Activated T-helper 2 cell treated with anti-CD3 and anti-CD28 coated beads, Interferon-gamma antibody, Interleukin-2, Interleukin-4, amounts not matched to agents 10 μg/mL and 5 μg/mL and 100 μg/mL, durations not matched to agents 14 hours and 24 hours and 36 hours (primary cell): ENCODE results near the gene CCDC77. TPM values are rescaled to one million over a fixed set of nuclear protein-coding genes. Genes with fewer than 3 reads are reported as not detected.

Experiments used
- DNase-seq: peaks from one replicate; pipeline ENCODE4 v3.0.0; 2021; ENCODE audit warnings: low spot score
- H3K27ac Mint-ChIP-seq: one replicate; pipeline ENCODE4 v1.8.0; 2021; ENCODE audit warnings: mixed read lengths
- H3K27me3 Mint-ChIP-seq: one replicate; pipeline ENCODE4 v1.8.0; 2021; ENCODE audit warnings: low read depth, mixed read lengths
- H3K36me3 Mint-ChIP-seq: one replicate; pipeline ENCODE4 v1.8.0; 2021; ENCODE audit warnings: low read depth, mixed read lengths
- H3K4me1 Mint-ChIP-seq: one replicate; pipeline ENCODE4 v1.8.0; 2021; ENCODE audit warnings: low read depth, mixed read lengths
- H3K4me3 Mint-ChIP-seq: one replicate; pipeline ENCODE4 v1.8.0; 2021; ENCODE audit warnings: low read depth, mild to moderate bottlenecking, moderate library complexity, mixed read lengths
- H3K9me3 Mint-ChIP-seq: one replicate; pipeline ENCODE4 v1.8.0; 2021; ENCODE audit warnings: mixed read lengths
- intact Hi-C: fragments of 100-400 bp; cut with micrococcal nuclease; formaldehyde crosslinking; loops from one replicate; pipeline ENCODE4 v1.15.1; 2023
- total RNA-seq: library from RNA; stranded (reverse); gene quantifications from 2 replicates; pipeline ENCODE4 v1.2.3, GENCODE V29; 2022

CCDC77 gene
- total RNA-seq, 1 donor from 2014 or later = 14.4 TPM

GRCh38 chr12:473198-473597, 71.8 kb downstream of the CCDC77 start:
- intact Hi-C loops = no loop called here
- H3K36me3 Mint-ChIP-seq = no peaks in the 10 kb centered on the region
- H3K9me3 Mint-ChIP-seq = no peaks in the 10 kb centered on the region
- H3K4me3 Mint-ChIP-seq = no peak overlapping the region
- DNase-seq = no peak
- peaks cover 29% of the 10 kb centered on the region for H3K27me3 Mint-ChIP-seq
- H3K4me1 Mint-ChIP-seq = no peaks in the 10 kb centered on the region
- H3K27ac Mint-ChIP-seq = no peak overlapping the region

- no peaks in the 10 kb centered on the region for H3K36me3 Mint-ChIP-seq
- H3K9me3 Mint-ChIP-seq = no peaks in the 10 kb centered on the region
- H3K27ac Mint-ChIP-seq = no peak overlapping the region
- H3K4me1 Mint-ChIP-seq = no peaks in the 10 kb centered on the region
- intact Hi-C loops = no loop called here
- no peak overlapping the region for H3K4me3 Mint-ChIP-seq
- DNase-seq = no peak
- H3K27me3 Mint-ChIP-seq = peaks cover 26% of the 10 kb centered on the region
These were observed 72.6 kb downstream of the CCDC77 start for GRCh38 chr12:473863-474577.

DNA sequence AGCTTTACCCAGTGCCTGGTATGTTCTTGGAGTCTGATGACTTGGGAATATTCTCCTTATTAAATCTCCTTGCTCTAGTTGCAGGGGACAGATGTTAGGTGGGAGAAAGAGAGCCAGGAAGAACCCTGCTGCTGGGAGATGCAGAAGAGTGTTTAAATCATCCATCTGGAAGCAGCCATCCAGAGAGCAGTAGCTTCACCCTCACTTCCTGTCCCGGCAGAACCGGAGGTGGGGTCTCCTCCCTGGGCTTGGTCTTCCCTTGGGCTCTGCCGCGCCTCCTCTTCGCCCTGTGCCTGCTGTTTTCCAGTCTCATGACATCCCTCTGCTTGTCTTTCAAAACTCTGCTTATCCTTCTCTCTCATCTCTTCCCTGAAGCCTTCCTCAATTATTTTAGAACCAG, 73.8 kb downstream of the CCDC77 start:
- intact Hi-C loops = no loop called here
- no peaks in the 10 kb centered on the region for H3K4me1 Mint-ChIP-seq
- H3K27ac Mint-ChIP-seq = no peak overlapping the region
- no peaks in the 10 kb centered on the region for H3K36me3 Mint-ChIP-seq
- H3K4me3 Mint-ChIP-seq = no peak overlapping the region
- H3K27me3 Mint-ChIP-seq = peaks cover 26% of the 10 kb centered on the region
- no peaks in the 10 kb centered on the region for H3K9me3 Mint-ChIP-seq
- DNase-seq = no peak

DNA sequence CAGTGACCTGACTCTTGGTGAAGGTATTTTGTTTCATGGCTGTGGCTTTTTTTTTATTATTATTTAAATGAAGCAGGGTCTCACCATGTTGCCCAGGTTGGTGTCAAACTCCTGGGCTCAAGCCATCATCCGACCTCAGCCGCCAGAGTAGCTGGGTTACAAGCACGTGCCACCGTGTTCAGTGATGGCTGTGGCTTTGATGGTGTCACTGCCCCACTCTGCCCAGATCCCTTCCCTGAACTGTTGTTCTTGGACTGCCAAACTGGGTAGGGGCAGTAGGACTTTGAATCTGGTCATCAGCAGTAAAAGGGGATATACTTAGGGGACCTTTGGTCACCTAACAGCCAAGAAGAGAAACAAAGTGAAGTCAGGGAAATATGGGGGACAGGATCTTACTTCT, 77.7 kb downstream of the CCDC77 start:
- intact Hi-C loops = no loop called here
- Mint-ChIP-seq H3K27me3 (peaks cover 30% of the 10 kb centered on the region), H3K27ac (no peak overlapping the region), H3K4me3 (no peak overlapping the region), H3K36me3 (no peaks in the 10 kb centered on the region), H3K4me1 (no peaks in the 10 kb centered on the region), H3K9me3 (no peaks in the 10 kb centered on the region)
- no peak for DNase-seq

GRCh38 chr12:480831-481816, 79.7 kb downstream of the CCDC77 start:
- Mint-ChIP-seq H3K4me1 (no peaks in the 10 kb centered on the region), H3K27me3 (peaks cover 28% of the 10 kb centered on the region), H3K4me3 (no peak overlapping the region), H3K27ac (no peak overlapping the region), H3K9me3 (no peaks in the 10 kb centered on the region), H3K36me3 (no peaks in the 10 kb centered on the region)
- intact Hi-C loops = no loop called here
- no peak for DNase-seq

DNA sequence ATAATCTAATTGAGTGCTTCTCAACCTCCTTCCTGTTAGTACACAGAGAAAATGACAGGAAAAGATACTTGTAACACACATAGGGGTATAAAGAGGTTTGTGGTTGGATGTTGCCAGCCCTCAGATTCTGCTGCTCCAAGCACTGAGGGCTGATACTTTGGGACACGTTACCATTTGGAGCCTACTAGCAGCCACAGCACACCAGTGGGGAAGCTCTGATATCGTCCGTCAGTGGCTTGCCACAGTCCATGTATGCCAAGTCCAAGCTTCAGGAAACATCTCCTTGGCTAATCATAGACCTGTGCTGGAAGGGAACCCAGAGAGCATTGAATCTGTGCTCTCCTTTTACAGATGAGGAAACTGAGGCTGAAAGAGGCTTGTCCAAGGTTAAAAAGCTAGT, 80.6 kb downstream of the CCDC77 start:
- DNase-seq = no peak
- peaks cover 26% of the 10 kb centered on the region for H3K27me3 Mint-ChIP-seq
- no peaks in the 10 kb centered on the region for H3K9me3 Mint-ChIP-seq
- H3K4me3 Mint-ChIP-seq = no peak overlapping the region
- H3K27ac Mint-ChIP-seq = no peak overlapping the region
- H3K36me3 Mint-ChIP-seq = no peaks in the 10 kb centered on the region
- no peaks in the 10 kb centered on the region for H3K4me1 Mint-ChIP-seq
- intact Hi-C loops = no loop called here

GRCh38 chr12:484096-484495, 82.7 kb downstream of the CCDC77 start:
- DNase-seq = no peak
- peaks cover 3% of the 10 kb centered on the region for H3K4me1 Mint-ChIP-seq
- H3K36me3 Mint-ChIP-seq = no peaks in the 10 kb centered on the region
- intact Hi-C loops = no loop called here
- H3K27me3 Mint-ChIP-seq = peaks cover 24% of the 10 kb centered on the region
- no peak overlapping the region for H3K27ac Mint-ChIP-seq
- H3K4me3 Mint-ChIP-seq = no peak overlapping the region
- H3K9me3 Mint-ChIP-seq = no peaks in the 10 kb centered on the region

DNA sequence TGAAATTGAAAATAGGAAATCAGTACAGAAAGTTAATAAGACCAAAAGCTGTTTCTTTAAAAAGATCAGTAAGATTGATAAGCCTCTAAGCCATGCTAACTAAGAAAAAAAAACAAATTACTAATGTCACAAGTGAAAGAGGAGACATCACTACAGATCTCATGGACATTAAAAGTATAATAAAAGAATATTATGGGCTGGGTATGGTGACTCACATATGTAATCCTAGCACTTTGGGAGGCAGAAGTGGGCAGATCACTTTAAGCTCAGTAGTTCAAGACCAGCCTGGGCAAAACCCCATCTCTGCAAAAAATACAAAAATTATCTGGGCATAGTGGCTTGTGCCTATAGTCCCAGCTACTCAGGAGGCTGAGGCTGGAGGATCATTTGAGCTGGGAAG, 88.8 kb downstream of the CCDC77 start:
- H3K27ac Mint-ChIP-seq = no peak overlapping the region
- peaks cover 10% of the 10 kb centered on the region for H3K9me3 Mint-ChIP-seq
- no peak for DNase-seq
- H3K4me3 Mint-ChIP-seq = no peak overlapping the region
- H3K27me3 Mint-ChIP-seq = peaks cover 8% of the 10 kb centered on the region
- H3K4me1 Mint-ChIP-seq = peaks cover 3% of the 10 kb centered on the region
- no peaks in the 10 kb centered on the region for H3K36me3 Mint-ChIP-seq
- intact Hi-C loops = no loop called here

Other genes starting within 250 kb of the CCDC77 start
- 0.37 TPM in 1 of 2 replicates, not detected in the other for gene SLC6A12, start 187.5 kb upstream of the CCDC77 start, total RNA-seq
- gene SLC6A13, start 138.8 kb upstream of the CCDC77 start, total RNA-seq = 0.18 and 0.21 TPM in 2 replicates
- 76.4 and 77.9 TPM in 2 replicates for gene KDM5A, start 12.3 kb upstream of the CCDC77 start, total RNA-seq
- 6.5 and 6.9 TPM in 2 replicates for gene B4GALNT3, start 58.3 kb downstream of the CCDC77 start, total RNA-seq